ENCODE data around the gene TTLL11.

TTLL11 gene

GRCh38 chr9:122135529-122135859, 42.4 kb upstream of the TTLL11 start:
- no peaks in the 10 kb centered on the region for H3K9me3 ChIP-seq (ENCODE audit: severe bottlenecking)
- no peak for TF ChIP-seq CTCF (IDR thresholded peaks at IDR 0.05; ENCODE audit: low read depth, low read length)

GRCh38 chr9:122134822-122135528, 41.9 kb upstream of the TTLL11 start:
- Histone ChIP-seq H3K27me3 (ENCODE audit: insufficient read depth, low read depth, severe bottlenecking) (no peaks in the 10 kb centered on the region), H3K36me3 (no peaks in the 10 kb centered on the region), H3K4me3 (ENCODE audit: low read depth, low read length) (no peak overlapping the region), H3K9me3 (ENCODE audit: severe bottlenecking) (no peaks in the 10 kb centered on the region), H3K27ac (no peak overlapping the region)
- TF ChIP-seq CTCF (IDR thresholded peaks at IDR 0.05; ENCODE audit: low read depth, low read length): no peak
- DNase-seq: no peak

More at GRCh38 chr9:122135529-122135859, 42.4 kb upstream of the TTLL11 start:
- Histone ChIP-seq H3K27ac (no peak overlapping the region), H3K27me3 (ENCODE audit: insufficient read depth, low read depth, severe bottlenecking) (no peaks in the 10 kb centered on the region), H3K36me3 (no peaks in the 10 kb centered on the region), H3K4me3 (ENCODE audit: low read depth, low read length) (no peak overlapping the region)
- no peak for DNase-seq

DNA sequence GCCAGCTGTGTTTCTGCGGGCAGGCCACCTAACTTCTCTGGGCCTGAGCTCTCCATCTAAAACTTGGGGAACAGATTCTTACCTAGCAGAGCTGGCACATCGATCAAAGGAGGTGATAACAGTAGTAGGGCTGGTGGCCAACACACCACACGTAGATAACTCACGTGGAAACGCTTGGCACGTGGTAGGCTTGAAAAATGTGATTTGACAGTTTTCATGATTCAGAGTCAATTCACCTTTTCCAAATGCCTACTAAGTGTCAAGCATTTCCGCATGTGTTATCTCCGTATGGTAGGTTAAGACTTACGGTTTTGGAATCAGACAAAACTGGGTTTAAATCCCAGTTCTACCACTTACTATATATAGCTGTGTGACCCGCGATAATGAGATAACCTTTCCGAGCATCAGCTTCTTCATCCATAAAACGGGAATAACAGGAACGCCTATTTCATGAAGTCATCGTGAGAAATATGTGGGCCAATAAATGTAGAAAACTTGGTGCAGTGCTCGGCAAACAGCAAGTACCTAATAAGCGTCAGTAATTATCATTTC, 41.0 kb upstream of the TTLL11 start:
- H3K27me3 ChIP-seq (ENCODE audit: insufficient read depth, low read depth, severe bottlenecking): no peaks in the 10 kb centered on the region
- no peaks in the 10 kb centered on the region for H3K9me3 ChIP-seq (ENCODE audit: severe bottlenecking)
- DNase-seq: no peak
- no peak overlapping the region for H3K4me3 ChIP-seq (ENCODE audit: low read depth, low read length)
- no peak for TF ChIP-seq CTCF (IDR thresholded peaks at IDR 0.05; ENCODE audit: low read depth, low read length)
- no peaks in the 10 kb centered on the region for H3K36me3 ChIP-seq
- H3K27ac ChIP-seq: no peak overlapping the region

GRCh38 chr9:122133263-122133983, 40.3 kb upstream of the TTLL11 start:
- DNase-seq: no peak
- TF ChIP-seq CTCF (IDR thresholded peaks at IDR 0.05; ENCODE audit: low read depth, low read length): no peak
- no peak overlapping the region for H3K4me3 ChIP-seq (ENCODE audit: low read depth, low read length)
- no peaks in the 10 kb centered on the region for H3K27me3 ChIP-seq (ENCODE audit: insufficient read depth, low read depth, severe bottlenecking)
- no peaks in the 10 kb centered on the region for H3K36me3 ChIP-seq
- H3K27ac ChIP-seq: no peak overlapping the region
- no peaks in the 10 kb centered on the region for H3K9me3 ChIP-seq (ENCODE audit: severe bottlenecking)

DNA sequence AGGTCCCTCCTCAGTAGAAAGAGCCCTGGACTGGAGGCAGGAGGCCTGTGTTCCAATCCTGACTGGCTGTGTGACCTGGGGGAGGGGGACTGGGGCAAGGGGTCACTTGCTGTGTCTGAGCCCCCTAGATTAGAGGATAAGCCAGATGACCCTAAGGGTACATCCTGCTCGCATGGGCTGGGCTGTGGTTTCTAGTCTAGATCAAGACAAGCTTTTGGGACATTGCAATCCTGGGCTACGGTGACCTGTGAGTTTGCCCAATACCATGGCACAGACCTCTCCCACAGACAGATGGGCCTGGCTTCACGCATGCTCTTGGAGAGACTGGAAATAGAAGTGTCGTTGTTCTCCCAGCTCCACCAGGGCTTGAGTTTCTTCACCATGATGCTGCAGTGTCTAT, 39.4 kb upstream of the TTLL11 start:
- no peak for DNase-seq
- Histone ChIP-seq H3K9me3 (ENCODE audit: severe bottlenecking) (no peaks in the 10 kb centered on the region), H3K36me3 (no peaks in the 10 kb centered on the region), H3K27ac (no peak overlapping the region), H3K27me3 (ENCODE audit: insufficient read depth, low read depth, severe bottlenecking) (no peaks in the 10 kb centered on the region), H3K4me3 (ENCODE audit: low read depth, low read length) (no peak overlapping the region)
- TF ChIP-seq CTCF (IDR thresholded peaks at IDR 0.05; ENCODE audit: low read depth, low read length): no peak

Data from WERI-Rb-1 (cell line).